ENCODE results near the gene FRG1. TPM values are rescaled to one million over a fixed set of nuclear protein-coding genes. Genes with fewer than 3 reads are reported as not detected.
"Not testable (repeated sequence)": the region's sequence is repeated elsewhere in the genome, so short reads cannot be mapped to it uniquely, and the experiment has no call there.

The FRG1 gene
- total and polyA plus RNA-seq, 2 of the 8 experiments (the other 6 are each of a cell fraction or from before 2014, with no cell fraction given): 6.2 to 31.8 TPM

DNA sequence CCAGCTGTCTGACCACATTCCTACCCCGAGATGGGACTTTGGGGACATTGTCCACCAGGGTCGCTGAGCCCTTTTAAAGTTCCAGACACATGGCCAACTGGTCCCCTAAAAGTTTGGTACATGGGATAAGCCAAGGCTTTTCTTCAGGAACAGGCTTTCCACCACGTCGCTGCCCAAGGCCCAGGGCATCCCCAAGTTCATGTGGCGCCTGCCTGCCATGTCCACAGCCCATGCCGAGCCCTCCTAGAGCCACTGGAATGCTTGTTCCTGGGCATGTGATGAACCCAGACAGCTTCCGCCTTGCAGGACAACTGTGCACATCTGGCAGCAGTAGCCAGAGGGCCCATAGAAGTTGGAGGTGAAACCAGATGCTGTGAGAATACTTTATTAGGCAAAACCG is 41.3 kb downstream of the FRG1 start (continued):
- TF ChIP-seq GTF2F1 (IDR thresholded peaks at IDR 0.05; ENCODE audit: borderline replicate concordance, low read depth, low read length) (no peak), BACH1 (IDR thresholded peaks at IDR 0.05; ENCODE audit: low read length) (no peak), KDM1A (IDR thresholded peaks at IDR 0.05; ENCODE audit: borderline replicate concordance, low read length) (no peak), SP2 (IDR thresholded peaks at IDR 0.05; ENCODE audit: low read length) (no peak), SIX5 (IDR thresholded peaks at IDR 0.05; ENCODE audit: low read depth, low read length) (no peak), RBBP5 (IDR thresholded peaks at IDR 0.05; ENCODE audit: borderline replicate concordance, low read depth, low read length) (no peak), SUZ12 (IDR thresholded peaks at IDR 0.05; ENCODE audit: low read length) (no peak), RAD21 (IDR thresholded peaks at IDR 0.05 in 1 of 2, conservative IDR thresholded peaks at IDR 0.05 in 1 of 2; ENCODE audit: low read depth in 2 of 2, low read length in 2 of 2) (no peak), TAF7 (optimal IDR thresholded peaks at IDR 0.05; ENCODE audit: borderline replicate concordance, low read depth, low read length) (no peak)

DNA sequence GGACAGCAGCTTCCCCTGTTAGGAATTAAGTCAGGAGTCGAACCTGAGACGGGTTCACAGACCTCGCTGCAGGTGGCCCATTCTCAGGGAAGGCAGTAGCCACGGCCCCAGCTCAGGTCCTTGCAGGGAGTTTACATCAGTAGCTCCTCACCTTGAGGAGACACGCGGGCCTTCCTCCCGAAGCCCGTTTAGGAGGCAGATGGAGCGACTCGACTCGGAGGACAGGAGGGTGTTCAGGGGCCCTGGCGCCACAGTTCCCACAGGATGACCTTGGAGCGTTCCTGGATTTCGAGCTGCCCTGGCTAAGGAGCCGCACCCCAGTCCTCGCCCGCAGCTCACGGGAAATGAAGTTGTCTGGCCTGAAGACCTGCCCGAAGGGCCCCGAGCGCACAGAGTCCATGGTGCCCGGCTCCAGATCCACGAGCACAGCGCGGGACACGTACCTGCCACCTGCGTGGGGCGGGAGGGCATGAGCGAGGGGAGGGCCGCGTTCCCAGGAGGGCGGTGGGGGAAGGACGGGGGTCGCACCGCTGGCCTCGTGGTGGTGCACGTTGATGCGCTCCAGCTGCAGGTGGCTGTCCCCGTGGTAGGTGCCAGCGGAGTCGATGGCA is 43.3 kb downstream of the FRG1 start:
- H3K9ac ChIP-seq (replicated peaks in 1 of 4; ENCODE audit: extremely low read depth in 1 of 4, low read depth in 3 of 4, low read length in 3 of 4); H3K79me2 ChIP-seq (ENCODE audit: control insufficient read depth in 1 of 2, insufficient read depth in 2 of 2, low read length in 2 of 2); H2BK5ac ChIP-seq (ENCODE audit: low read depth, low read length); H3K56ac ChIP-seq (replicated peaks; ENCODE audit: insufficient read length, low read depth, low read length); H3K27ac ChIP-seq (ENCODE audit: low read depth, low read length); H3K18ac ChIP-seq (ENCODE audit: extremely low read depth, low read length); H4K91ac ChIP-seq (replicated peaks; ENCODE audit: insufficient read length, low read length); H4K8ac ChIP-seq (ENCODE audit: extremely low read depth, insufficient read depth, low read length); H3K4me2 ChIP-seq (ENCODE audit: insufficient read depth in 1 of 2, low read depth in 2 of 2, low read length in 2 of 2); H3K14ac ChIP-seq (ENCODE audit: insufficient read length); H2AFZ ChIP-seq (ENCODE audit: low read length); H2BK15ac ChIP-seq (ENCODE audit: low read length); FAIRE-seq; H2BK120ac ChIP-seq (replicated peaks; ENCODE audit: low read depth, low read length); POLR2A ChIA-PET (ENCODE audit: partially characterized antibody); H2BK12ac ChIP-seq (ENCODE audit: low read depth, low read length); H3K23ac ChIP-seq (ENCODE audit: insufficient read length); H3K9me3 ChIP-seq (ENCODE audit: insufficient read depth in 2 of 2, low read depth in 1 of 2, low read length in 1 of 2); H2BK20ac ChIP-seq (ENCODE audit: low read length); H3K4me3 ChIP-seq (ENCODE audit: extremely low read depth in 1 of 4, insufficient read depth in 2 of 4, low read depth in 3 of 4, low read length in 4 of 4); H3K23me2 ChIP-seq (ENCODE audit: low read depth, low read length); H3K4ac ChIP-seq (replicated peaks; ENCODE audit: insufficient read length, low read depth, low read length); H3K27me3 ChIP-seq (replicated peaks in 1 of 4; ENCODE audit: control insufficient read depth in 3 of 4, extremely low read depth in 1 of 4, insufficient read depth in 3 of 4, low read length in 3 of 4); H3K36me3 ChIP-seq (ENCODE audit: control insufficient read depth in 2 of 4, insufficient read depth in 4 of 4, low read length in 3 of 4); H4K5ac ChIP-seq (ENCODE audit: insufficient read length, low read depth, low read length); H3K79me1 ChIP-seq (ENCODE audit: low read depth, low read length); H2AK5ac ChIP-seq (ENCODE audit: low read depth, low read length); DNase-seq (ENCODE audit: low read depth in 1 of 2, low spot score in 2 of 2); H3K4me1 ChIP-seq (replicated peaks in 1 of 4; ENCODE audit: control insufficient read depth in 3 of 4, insufficient read depth in 4 of 4, low read length in 3 of 4); H4K20me1 ChIP-seq (replicated peaks in 1 of 2; ENCODE audit: control insufficient read depth in 1 of 2, insufficient read depth in 2 of 2, low read length in 2 of 2): not testable (repeated sequence)
- CTCF ChIA-PET (ENCODE audit: partially characterized antibody): interaction anchor here (2.7 kb wide), 1 partner anchor 10 kb away, joined by 8 read pairs; no protein-coding TSS in a partner anchor
- WGBS, 2 experiments (ENCODE audit: extremely low coverage in 1 of 2, insufficient coverage in 1 of 2, insufficient read length in 1 of 2, insufficient replicate concordance in 2 of 2, low coverage in 1 of 2, low lambda C conversion rate in 2 of 2, missing lambda C conversion rate in 1 of 2): 84% methylated on average over 14 of the region's 41 CpGs; no CpG with 5 or more reads in 1 of the 2 experiments
